ENCODE results near the gene NINL. TPM values are rescaled to one million over a fixed set of nuclear protein-coding genes. Genes with fewer than 3 reads are reported as not detected.

The NINL gene
- total RNA-seq, 4 donors from 2014 or later, result 4.7 to 9.7 (median 6.7) TPM

GRCh38 chr20:25469558-25469957 lies 115.8 kb downstream of the NINL start:
- no peak for ATAC-seq (ENCODE audit: low FRiP score)
- TF ChIP-seq CTCF (IDR thresholded peaks at IDR 0.05), result no peak
- no peak for DNase-seq (ENCODE audit: low spot score)

DNA sequence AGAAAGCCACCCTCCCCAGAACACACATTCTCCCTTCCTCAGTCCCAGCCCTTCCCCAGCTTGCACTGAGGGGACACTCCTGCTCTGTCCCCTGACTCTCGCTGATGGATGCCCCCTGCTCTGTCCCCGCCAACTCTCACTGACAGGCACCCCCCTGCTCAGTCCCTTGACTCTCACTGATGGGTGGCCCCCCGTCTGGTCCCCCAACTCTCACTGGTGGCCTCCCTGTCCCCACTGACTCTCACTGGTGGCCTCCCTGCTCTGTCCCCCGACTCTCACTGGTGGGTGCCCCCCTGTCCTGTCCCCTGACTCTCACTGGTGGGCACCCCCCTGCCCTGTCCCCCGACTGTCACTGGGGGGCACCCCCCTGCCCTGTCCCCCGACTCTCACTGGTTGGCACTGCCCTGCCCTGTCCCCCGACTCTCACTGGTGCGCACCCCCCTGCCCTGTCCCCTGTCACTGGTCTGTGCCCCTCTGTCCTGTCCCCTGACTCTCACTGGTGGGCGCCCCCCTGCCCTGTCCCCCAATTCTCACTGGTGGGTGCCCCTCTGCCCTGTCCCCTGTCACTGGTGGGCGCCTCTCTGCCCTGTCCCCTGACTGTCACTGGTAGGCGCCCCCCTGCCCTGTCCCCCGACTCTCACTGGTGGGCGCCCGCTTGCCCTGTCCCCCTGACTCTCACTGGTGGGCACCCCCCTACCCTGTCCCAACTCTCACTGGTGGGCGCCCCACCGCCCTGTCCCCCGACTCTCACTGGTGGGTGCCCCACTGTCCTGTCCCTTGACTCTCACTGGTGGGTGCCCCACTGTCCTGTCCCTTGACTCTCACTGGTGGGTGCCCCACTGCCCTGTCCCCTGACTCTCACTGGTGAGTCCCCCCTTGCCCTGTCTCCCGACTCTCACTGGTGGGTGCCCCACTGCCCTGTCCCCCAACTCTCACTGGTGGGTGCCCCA lies 116.9 kb downstream of the NINL start:
- TF ChIP-seq CTCF (IDR thresholded peaks at IDR 0.05), result no peak
- no peak for DNase-seq (ENCODE audit: low spot score)
- ATAC-seq (ENCODE audit: low FRiP score), result no peak

GRCh38 chr20:25467441-25467840 lies 117.9 kb downstream of the NINL start:
- TF ChIP-seq CTCF (IDR thresholded peaks at IDR 0.05), result no peak
- DNase-seq (ENCODE audit: low spot score), result no peak
- no peak for ATAC-seq (ENCODE audit: low FRiP score)

DNA sequence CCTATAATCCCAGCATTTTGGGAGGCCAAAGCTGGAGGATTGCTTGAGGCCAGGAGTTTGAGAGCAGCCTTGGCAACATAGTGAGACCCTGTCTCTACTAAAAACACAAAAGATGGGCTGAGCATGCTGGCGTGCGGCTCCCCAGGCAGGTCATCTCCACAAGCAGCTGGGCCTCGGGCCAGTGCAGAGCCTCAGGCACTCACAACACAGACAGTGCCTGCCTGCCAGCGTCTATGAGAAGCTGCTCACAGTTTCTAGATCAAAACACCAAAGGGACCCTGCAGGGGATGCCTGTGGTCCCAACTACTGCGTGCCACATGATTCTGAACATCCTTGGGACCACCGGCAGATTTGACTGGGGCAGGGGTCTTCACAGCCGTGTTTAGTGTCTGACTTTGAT lies 118.5 kb downstream of the NINL start:
- DNase-seq (ENCODE audit: low spot score) (no peak), ATAC-seq (ENCODE audit: low FRiP score) (no peak)
- TF ChIP-seq CTCF (IDR thresholded peaks at IDR 0.05), result no peak

- no peak for TF ChIP-seq CTCF (IDR thresholded peaks at IDR 0.05)
- no peak for ATAC-seq (ENCODE audit: low FRiP score)
- DNase-seq (ENCODE audit: low spot score), result no peak
Measured at GRCh38 chr20:25465243-25466135, 119.8 kb downstream of the NINL start.

- TF ChIP-seq CTCF (IDR thresholded peaks at IDR 0.05), result no peak
- DNase-seq (ENCODE audit: low spot score) (no peak), ATAC-seq (ENCODE audit: low FRiP score) (no peak)
Measured at GRCh38 chr20:25464501-25465242, 120.7 kb downstream of the NINL start.

Measured in omental fat pad (tissue), 4 donors.